AG10803 (cell line): ENCODE measurements around the gene CRACR2A.

Experiments used
- DNase-seq: peaks from one replicate; pipeline ENCODE4 v3.0.0; 2010; ENCODE audit warnings: low read depth
- H3K4me3 ChIP-seq: 2 replicates; pipeline ENCODE4 v1.5.1; 2011; ENCODE audit warnings: mild to moderate bottlenecking, low read length, control low read depth
- TF ChIP-seq, protein P1 (sequence below): conservative IDR thresholded peaks from 2 replicates; pipeline ENCODE4 v1.5.1; 2011; ENCODE audit warnings: mild to moderate bottlenecking, low read length, control low read depth, inconsistent platforms

The CRACR2A gene

DNA sequence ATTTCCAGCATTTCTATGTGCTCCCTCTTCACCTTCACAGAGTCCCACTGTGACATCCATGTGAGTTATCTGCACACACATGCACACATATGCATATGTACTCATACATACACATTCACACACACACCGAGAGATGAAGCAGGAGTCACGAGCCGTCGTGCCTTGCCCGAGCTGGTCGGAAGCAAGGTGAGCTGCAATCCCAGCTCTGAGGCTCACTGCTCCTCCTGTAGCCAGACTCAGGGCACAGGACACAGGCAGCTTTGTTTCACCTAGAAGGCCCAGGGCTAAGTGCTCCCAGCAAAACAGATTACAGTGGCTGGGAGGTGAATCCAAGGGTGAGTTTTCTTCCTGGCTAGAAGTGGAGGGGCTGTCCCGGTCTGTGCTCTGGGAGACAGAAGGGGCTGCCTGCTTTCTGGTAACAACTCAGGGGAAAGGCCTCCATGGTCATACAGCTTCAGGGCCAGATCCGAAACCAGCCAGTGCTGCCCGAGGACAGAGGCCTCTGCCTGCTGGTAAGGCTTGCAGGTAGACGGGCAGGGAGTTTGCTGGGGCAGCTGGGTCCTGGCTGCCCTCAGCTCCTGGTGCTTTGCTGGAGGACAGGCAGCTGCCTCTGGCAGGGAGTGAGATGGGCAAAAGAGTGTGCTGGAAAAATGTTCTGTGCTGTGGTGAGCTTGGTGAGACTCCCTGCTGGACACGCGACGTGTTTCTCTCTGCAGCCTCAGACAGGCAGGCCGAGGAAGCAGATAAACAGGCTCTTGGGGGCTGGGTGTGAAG lies 123.7 kb downstream of the CRACR2A start:
- H3K4me3 ChIP-seq = no peak overlapping the region
- no peak for DNase-seq
- TF ChIP-seq, protein P1, sequence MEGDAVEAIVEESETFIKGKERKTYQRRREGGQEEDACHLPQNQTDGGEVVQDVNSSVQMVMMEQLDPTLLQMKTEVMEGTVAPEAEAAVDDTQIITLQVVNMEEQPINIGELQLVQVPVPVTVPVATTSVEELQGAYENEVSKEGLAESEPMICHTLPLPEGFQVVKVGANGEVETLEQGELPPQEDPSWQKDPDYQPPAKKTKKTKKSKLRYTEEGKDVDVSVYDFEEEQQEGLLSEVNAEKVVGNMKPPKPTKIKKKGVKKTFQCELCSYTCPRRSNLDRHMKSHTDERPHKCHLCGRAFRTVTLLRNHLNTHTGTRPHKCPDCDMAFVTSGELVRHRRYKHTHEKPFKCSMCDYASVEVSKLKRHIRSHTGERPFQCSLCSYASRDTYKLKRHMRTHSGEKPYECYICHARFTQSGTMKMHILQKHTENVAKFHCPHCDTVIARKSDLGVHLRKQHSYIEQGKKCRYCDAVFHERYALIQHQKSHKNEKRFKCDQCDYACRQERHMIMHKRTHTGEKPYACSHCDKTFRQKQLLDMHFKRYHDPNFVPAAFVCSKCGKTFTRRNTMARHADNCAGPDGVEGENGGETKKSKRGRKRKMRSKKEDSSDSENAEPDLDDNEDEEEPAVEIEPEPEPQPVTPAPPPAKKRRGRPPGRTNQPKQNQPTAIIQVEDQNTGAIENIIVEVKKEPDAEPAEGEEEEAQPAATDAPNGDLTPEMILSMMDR = no peak

DNA sequence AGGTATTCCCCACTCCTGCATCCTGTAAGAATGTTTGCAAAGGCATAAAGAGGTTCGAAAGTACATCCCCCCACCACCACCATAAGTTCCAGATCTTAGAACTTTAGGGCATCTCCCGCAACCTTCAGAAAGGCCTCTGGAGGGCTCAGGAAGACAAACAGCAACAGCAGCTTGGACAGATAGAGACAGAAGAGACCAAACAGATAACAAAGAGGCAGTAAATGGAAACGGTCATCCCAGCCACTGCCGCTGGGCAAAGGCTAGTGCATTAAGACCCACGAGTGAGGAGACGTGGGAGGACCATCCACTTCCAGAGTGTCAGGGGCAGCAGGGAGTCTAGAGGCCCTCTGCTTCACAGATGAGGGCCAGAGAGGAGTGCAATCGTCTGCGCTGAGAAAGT lies 124.3 kb downstream of the CRACR2A start:
- TF ChIP-seq, protein P1 = no peak

DNA sequence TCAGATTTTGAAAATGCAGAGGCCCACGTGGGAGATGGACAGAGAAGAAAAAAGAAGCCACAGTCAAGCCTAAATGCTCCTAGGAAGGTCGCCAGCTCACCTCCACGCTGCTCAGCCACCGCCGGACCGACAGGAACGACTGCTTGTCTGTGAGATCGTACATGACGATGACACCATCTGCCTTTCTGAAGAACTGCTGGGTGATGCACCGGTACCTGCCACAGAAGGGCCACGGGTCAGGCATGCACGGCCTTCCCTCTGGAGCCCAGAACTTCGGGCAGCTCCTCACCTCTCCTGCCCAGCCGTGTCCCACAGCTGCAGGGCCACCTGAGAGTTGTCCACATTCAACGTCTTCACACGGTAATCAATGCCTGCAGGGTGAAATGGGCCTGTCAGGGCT lies 125.6 kb downstream of the CRACR2A start:
- DNase-seq = no peak
- H3K4me3 ChIP-seq = no peak overlapping the region
- TF ChIP-seq, protein P1 = no peak

More for the DNA sequence above, 124.3 kb downstream of the CRACR2A start:
- no peak for DNase-seq
- H3K4me3 ChIP-seq = no peak overlapping the region

DNA sequence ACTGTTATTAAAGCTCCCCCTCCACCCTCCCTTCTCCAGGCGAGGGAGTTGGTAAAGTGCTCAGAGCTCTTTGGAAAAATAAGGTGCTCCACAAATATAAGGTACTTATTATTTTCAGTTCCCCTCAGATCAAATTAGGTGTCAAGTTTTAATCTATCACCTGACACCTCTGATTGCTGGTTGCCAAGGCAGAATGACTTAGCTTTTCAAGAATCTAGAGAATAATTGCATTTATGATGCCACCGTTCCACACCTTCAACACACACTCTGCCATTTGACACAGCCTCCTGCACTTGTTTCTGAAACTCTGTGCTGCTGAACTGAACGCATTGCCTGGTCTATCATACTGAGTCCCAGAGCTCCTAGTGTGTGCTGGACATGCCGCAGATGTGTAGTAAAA lies 128.6 kb downstream of the CRACR2A start:
- H3K4me3 ChIP-seq = no peak overlapping the region
- DNase-seq = no peak
- TF ChIP-seq, protein P1 = no peak

DNA sequence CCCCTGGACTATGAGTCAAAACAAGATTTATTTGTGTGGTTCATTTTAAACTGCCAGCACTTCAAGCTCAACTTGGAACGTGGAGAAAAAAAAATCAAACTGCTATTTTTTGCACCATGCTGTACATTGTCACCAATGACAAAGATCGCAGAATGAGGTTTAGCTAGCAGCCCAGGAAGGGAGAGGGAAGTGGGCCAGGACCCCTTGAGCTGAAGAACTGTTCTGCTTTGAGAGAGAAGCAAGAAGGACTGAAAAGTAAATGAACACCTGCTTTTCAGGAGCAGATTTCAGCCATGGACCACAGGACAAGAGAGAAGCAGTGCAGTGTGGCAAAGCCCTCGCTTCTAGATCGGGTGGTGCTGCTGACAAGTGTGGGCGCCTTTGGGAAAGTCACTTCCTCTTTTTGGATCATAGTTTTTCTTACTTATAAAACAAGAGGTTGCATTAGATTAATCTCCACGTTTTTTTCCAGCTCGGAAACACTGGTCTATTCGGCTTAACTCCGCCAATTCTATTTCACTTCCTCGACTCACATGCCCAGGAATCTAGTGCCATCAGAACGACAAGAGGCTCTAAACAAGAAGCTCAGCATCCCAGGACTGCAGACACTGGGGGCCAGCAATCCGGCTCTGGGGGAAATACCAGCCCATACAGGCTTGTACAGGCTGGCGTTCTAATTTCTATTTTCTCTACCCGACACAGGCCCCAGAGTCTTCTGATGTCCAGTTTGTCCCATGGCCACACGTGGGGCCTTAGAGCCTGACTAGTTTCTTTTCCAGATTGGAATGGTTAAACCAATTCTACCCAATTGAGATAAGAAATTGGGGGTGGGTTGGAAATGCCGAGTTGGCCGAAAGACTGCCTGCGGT lies 129.9 kb downstream of the CRACR2A start:
- TF ChIP-seq, protein P1 = no peak

DNA sequence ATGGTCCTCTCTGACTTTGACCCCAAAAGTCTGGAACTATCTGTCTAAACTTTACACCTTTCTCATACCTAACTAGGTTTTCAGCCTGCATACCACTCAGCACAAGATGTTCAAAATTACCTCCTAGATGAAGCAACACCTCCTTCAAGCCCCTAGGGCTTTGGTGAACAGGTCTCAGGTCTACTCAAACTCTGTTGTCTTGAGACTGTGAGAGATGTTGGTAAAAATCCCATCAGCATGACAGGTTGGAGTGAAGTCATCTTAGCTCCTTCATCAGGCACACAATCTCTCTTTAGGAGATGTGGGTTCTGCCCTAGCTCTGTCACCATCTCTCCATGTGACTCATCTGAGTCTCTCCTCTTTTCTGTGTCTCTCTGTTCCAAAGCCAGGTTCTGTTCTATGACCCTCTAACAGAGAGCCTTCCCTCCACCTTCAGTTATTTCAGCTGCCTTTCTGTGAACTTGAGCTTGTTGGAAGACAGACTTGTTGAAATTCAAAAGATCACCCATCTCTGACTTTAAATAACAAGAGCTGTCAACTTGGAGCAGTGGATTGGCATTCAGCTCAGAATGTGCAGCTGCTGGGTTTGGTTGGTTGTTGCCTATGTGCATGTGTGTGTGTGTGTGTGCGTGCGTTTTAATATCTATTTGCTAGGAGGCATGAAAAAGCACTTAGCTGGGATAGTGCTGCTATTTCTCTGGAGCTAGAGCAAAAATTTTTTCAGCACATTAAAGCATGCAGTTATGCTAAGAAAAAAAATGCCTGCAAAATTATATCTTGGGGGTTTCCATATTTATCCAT lies 130.7 kb downstream of the CRACR2A start:
- TF ChIP-seq, protein P1 = no peak
- no peak overlapping the region for H3K4me3 ChIP-seq
- peak; percentile 29 for DNase-seq

More for the DNA sequence above, 129.9 kb downstream of the CRACR2A start:
- no peak overlapping the region for H3K4me3 ChIP-seq
- DNase-seq = no peak
